GM19438 (cell line): ENCODE data around the gene CHRNA1.
"Not testable (repeated sequence)": the region's sequence is repeated elsewhere in the genome, so short reads cannot be mapped to it uniquely, and the experiment has no call there.

Source experiments
- ATAC-seq: cut with Tn5 transposase; IDR thresholded peaks from one replicate; pipeline ENCODE4 v1.9.1; 2021; ENCODE audit warnings: low read depth; ENCODE audit not compliant: unreplicated experiment

CHRNA1 gene

DNA sequence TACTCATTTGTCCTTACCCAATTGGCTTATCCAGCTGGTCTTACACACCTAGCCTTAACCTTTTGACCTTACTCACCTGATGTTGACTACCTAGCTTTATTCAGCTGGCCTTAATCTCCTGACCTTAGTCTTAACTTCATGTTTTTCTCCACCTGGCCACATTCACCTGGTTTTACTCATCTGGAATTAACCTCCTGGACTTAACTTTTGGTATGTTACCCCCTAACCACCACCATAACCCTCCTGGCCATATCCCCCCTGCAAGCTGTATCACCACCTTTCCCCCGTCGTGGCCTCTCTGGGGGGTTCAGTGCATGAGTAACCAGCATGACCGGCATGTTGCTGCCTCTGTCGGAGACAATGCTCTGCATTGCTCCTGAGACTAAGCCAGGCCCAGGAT is 45.7 kb downstream of the CHRNA1 start:
- no peak for ATAC-seq

DNA sequence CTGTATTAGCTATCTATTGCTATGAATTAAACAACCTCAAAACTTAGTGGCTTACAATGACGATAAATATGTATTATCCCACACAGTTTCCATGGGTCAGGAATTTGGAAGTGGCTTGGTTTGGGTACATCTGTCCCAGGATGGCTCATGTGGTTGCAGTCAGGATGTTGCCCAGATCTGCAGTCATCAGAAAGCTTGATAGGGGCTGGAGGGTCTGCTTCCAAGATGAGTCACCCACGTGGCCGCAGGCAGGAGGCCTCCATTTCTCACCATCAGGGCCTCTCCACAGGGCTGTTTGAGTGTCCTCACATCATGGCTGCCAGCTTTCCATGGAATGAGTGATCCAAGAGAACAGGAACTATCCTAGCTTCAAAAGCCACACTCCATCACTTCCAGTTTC is 46.4 kb downstream of the CHRNA1 start:
- no peak for ATAC-seq

- no peak for ATAC-seq
These were observed 47.0 kb downstream of the CHRNA1 start for GRCh38 chr2:174717273-174717672.

DNA sequence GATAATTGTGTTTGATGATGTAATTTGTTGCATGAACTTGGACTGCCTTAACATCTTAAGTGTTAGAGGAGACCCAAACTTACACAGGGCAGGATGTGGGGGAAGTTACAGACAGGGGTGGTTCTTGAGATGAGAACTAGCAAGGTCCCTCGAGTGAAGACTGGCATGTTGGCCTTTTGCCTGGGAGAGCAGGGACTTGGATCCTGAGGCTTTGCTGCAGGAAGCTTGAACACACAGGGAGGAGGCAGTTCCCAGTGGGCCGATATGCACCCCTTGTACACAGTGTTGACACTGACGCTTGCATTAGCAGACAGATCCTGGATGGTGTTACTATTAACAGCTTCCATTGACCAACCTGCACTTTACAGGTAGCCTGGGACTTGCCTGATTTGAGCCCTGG is 47.5 kb downstream of the CHRNA1 start:
- no peak for ATAC-seq

- ATAC-seq: no peak
These were observed 50.6 kb downstream of the CHRNA1 start for GRCh38 chr2:174713686-174714085.

DNA sequence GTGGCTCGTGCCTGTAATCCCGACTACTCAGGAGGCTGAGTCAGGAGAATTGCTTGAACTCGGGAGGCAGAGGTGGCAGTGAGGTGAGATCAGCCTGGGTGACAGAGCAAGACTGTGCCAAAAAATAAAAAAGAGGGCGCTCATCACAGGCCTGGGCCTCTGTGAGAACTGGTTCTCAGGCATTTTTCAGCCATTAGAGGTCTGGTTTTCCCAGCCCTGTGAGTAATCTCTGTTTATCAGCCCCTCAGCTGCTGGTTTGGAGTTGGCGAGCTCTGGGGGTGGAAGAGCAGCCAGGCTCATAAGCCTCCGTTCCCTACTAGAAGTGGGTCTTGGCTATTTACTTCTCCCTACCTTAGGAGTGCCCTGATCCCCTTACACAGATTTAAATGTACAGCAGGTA is 53.1 kb downstream of the CHRNA1 start:
- no peak for ATAC-seq

GRCh38 chr2:174709416-174710004 is 54.8 kb downstream of the CHRNA1 start:
- not testable (repeated sequence) for ATAC-seq

- ATAC-seq: no peak
These were observed 55.6 kb downstream of the CHRNA1 start for GRCh38 chr2:174708713-174709112.

DNA sequence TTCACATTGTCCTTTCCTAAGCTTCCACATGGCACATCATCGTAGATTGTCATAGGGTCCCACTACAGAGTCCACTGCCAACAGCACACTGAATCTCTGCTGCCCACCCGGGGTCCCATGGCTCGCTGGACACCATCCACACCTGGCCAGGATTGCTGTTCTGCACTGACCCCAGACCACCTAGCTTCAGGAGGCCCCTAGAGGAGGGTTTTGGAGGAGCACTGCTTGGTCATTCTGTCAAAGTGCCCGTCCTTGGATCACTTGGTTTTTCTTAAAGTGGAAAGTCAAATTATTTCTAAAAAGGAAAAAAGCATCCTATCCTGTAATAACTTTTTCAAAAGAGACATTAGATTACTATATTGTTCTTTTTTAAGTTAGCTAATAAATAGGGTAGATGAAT is 59.0 kb downstream of the CHRNA1 start:
- no peak for ATAC-seq

- no peak for ATAC-seq
These were observed 59.6 kb downstream of the CHRNA1 start for GRCh38 chr2:174704642-174705041.

GRCh38 chr2:174704061-174704460 is 60.2 kb downstream of the CHRNA1 start:
- no peak for ATAC-seq

DNA sequence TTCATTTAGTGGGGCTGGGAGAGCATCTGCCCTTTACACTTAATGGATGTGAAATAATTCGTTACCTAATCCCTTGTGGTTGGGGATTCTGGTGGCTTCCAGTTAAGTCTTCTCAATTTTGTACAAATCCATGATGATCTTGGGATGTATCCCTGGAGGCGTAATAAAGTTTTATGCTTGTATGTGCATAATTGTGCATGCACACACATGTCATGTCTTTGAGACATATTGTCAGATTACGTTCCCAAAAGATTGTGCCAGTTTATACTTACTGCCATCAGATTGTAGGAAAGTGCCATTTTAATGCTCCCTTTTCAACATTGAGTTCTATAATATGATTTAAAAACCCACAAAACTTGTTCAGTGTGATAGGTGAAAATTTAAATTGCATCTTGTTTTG is 60.8 kb downstream of the CHRNA1 start:
- no peak for ATAC-seq

- ATAC-seq: no peak
These were observed 61.7 kb downstream of the CHRNA1 start for GRCh38 chr2:174702541-174702940.

- ATAC-seq: no peak
These were observed 64.1 kb downstream of the CHRNA1 start for GRCh38 chr2:174699993-174700766.
